K562 (cell line): ENCODE data around the gene PRTFDC1. TPM values are rescaled to one million over a fixed set of nuclear protein-coding genes. Genes with fewer than 3 reads are reported as not detected.

Experiments
- ATF7 ChIP-seq: fragments of 450-650 bp; IDR thresholded peaks from 2 replicates; pipeline ENCODE4 v1.7.1; 2014; ENCODE audit warnings: mild to moderate bottlenecking, moderate library complexity
- DLX4 ChIP-seq: fragments of 250-450 bp; sonication (Bioruptor Pico); IDR thresholded peaks from 2 replicates; pipeline ENCODE4 v1.6.1; 2021; ENCODE audit warnings: mild to moderate bottlenecking
- E2F6 ChIP-seq, 2 experiments: IDR thresholded peaks; 2 replicates each; pipeline ENCODE4 v1.6.1; 2011; ENCODE audit warnings: borderline replicate concordance in 1 of 2, control low read depth in 1 of 2, low read depth in 1 of 2, low read length in 1 of 2, mild to moderate bottlenecking in 1 of 2, mixed read lengths in 1 of 2, moderate library complexity in 1 of 2; ENCODE audit not compliant: insufficient read depth in 1 of 2, insufficient read length in 1 of 2, poor library complexity in 1 of 2, severe bottlenecking in 1 of 2; ENCODE audit errors: extremely low read depth in 1 of 2
- GTF2E2 ChIP-seq: fragments of 200-800 bp; sonication (Bioruptor generic); IDR thresholded peaks from 2 replicates; pipeline ENCODE4 v1.6.1; 2016; ENCODE audit warnings: missing genetic modification characterization, missing compliant biosample characterization
- MAX ChIP-seq: sonication (generic); formaldehyde crosslinking; IDR thresholded peaks from 2 replicates; pipeline ENCODE4 v1.9.0; 2022; ENCODE audit warnings: mild to moderate bottlenecking, missing genetic modification reagents
- NR2C2 ChIP-seq, 2 experiments: fragments of 200-800 bp in 1 of 2; sonication (Bioruptor generic) in 1 of 2; sonication (generic) in 1 of 2; formaldehyde crosslinking in 1 of 2; IDR thresholded peaks; 2 replicates each; pipeline versions ENCODE4 v1.6.1 to v1.8.0; 2016 to 2022; ENCODE audit warnings: mild to moderate bottlenecking in 1 of 2, missing compliant biosample characterization in 1 of 2, missing genetic modification characterization in 1 of 2, missing genetic modification reagents in 1 of 2
- POLR2A ChIP-seq: fragments of 450-650 bp; conservative IDR thresholded peaks from 2 replicates; pipeline ENCODE4 v1.6.1; 2016
- POLR2H ChIP-seq: IDR thresholded peaks from 2 replicates; pipeline ENCODE4 v1.6.1; 2016; ENCODE audit warnings: missing genetic modification characterization, low read depth, mild to moderate bottlenecking, control low read depth, missing compliant biosample characterization, moderate library complexity
- PRPF4 ChIP-seq: fragments of 200-400 bp; formaldehyde crosslinking; IDR thresholded peaks from one replicate; pipeline ENCODE4 v1.6.1; 2017; ENCODE audit warnings: low read length, low read depth, mild to moderate bottlenecking; ENCODE audit not compliant: insufficient read depth, poor library complexity, severe bottlenecking
- SLC30A9 ChIP-seq: fragments of 250-450 bp; sonication (Bioruptor Pico); IDR thresholded peaks from 2 replicates; pipeline ENCODE4 v1.8.0; 2022; ENCODE audit warnings: mild to moderate bottlenecking, moderate library complexity
- ZBTB40 ChIP-seq, 2 experiments: fragments of 450-650 bp in 1 of 2; sonication (generic) in 1 of 2; formaldehyde crosslinking in 1 of 2; IDR thresholded peaks; 2 replicates each; pipeline versions ENCODE4 v1.7.1 to v1.9.0; 2016 to 2022; ENCODE audit warnings: inconsistent platforms in 1 of 2, mild to moderate bottlenecking in 1 of 2, missing genetic modification reagents in 1 of 2
- ZNF134 ChIP-seq: fragments of 250-450 bp; sonication (Bioruptor Pico); conservative IDR thresholded peaks from 2 replicates; pipeline ENCODE4 v1.4.0; 2020
- ZNF23 ChIP-seq: fragments of 250-450 bp; sonication (Bioruptor Pico); IDR thresholded peaks from 2 replicates; pipeline ENCODE4 v1.4.0; 2020; ENCODE audit warnings: mild to moderate bottlenecking
- ZNF511 ChIP-seq: sonication (generic); formaldehyde crosslinking; IDR thresholded peaks from 2 replicates; pipeline ENCODE4 v1.8.0; 2022; ENCODE audit warnings: mild to moderate bottlenecking, missing genetic modification reagents
- ZNF75A ChIP-seq: fragments of 450-650 bp; formaldehyde crosslinking; IDR thresholded peaks from 2 replicates; pipeline ENCODE4 v1.4.0; 2020; ENCODE audit warnings: mild to moderate bottlenecking
- polyA plus RNA-seq, 8 experiments: library from polyadenylated mRNA; depleted of rRNA in 4 of 8; stranded (reverse) in 5 of 8; unstranded in 3 of 8; fragments of >200 nt; fragmentation: Nextera tagmentation in 2 of 8; fragmentation: Illumina TruSeq in 1 of 8; extraction: Ambion mirVana in 2 of 8; extraction: Trizol in 1 of 8; gene quantifications; 2 replicates each; pipeline versions ENCODE4 v1.2.1 to v1.2.3, GENCODE V29; 2011 to 2014; ENCODE audit warnings: inconsistent platforms in 1 of 8, missing spikeins in 1 of 8
- total RNA-seq, 7 experiments: library from RNA; depleted of rRNA in 6 of 7; stranded (reverse); fragments of >200 nt in 6 of 7; fragmentation: Illumina TruSeq in 2 of 7; extraction: Trizol in 2 of 7; gene quantifications; 2 replicates each; pipeline versions ENCODE4 v1.2.1 to v1.2.3, GENCODE V29; 2011 to 2021; ENCODE audit warnings: low replicate concordance in 1 of 7

PRTFDC1 gene
- total and polyA plus RNA-seq, 9 of the 15 experiments (the other 6 are each of a cell fraction or from before 2014, with no cell fraction given), result 7.0 to 27.6 (median 10.0) TPM

- TF ChIP-seq ZBTB40 (IDR thresholded peaks at IDR 0.05), result peak; percentile 17; the same call in 1 of the 2 replicates
- no peak for TF ChIP-seq ZBTB40 (CRISPR knock-in tag; IDR thresholded peaks at IDR 0.05)
- peak; percentile 86 to 93 for TF ChIP-seq E2F6 (IDR thresholded peaks at IDR 0.05; ENCODE audit: borderline replicate concordance in 1 of 2, extremely low read depth in 1 of 2, insufficient read depth in 1 of 2, insufficient read length in 1 of 2, low read depth in 1 of 2, low read length in 1 of 2, poor library complexity in 1 of 2, severe bottlenecking in 1 of 2)
- 0 out of 2 replicates have a peak, but pooled peaks have one; percentile 51 for TF ChIP-seq POLR2H (tag)
- TF ChIP-seq DLX4 (CRISPR knock-in tag), result no peak
- TF ChIP-seq NR2C2 (CRISPR knock-in tag; IDR thresholded peaks at IDR 0.05), result no peak
- TF ChIP-seq NR2C2 (tag; IDR thresholded peaks at IDR 0.05), result peak; percentile 84
- TF ChIP-seq ZNF511 (CRISPR knock-in tag), result 0 out of 2 replicates have a peak, but pooled peaks have one; percentile 25
- peak; percentile 65 for TF ChIP-seq GTF2E2 (tag)
- TF ChIP-seq SLC30A9 (CRISPR knock-in tag), result no peak
- no peak for TF ChIP-seq ZNF23 (CRISPR knock-in tag)
- no peak for TF ChIP-seq ZNF75A (CRISPR knock-in tag)
- TF ChIP-seq ZNF134 (CRISPR knock-in tag), result no peak
- peak; percentile 43 for TF ChIP-seq PRPF4
- no peak for TF ChIP-seq ATF7
- peak; percentile 58 for TF ChIP-seq POLR2A
- TF ChIP-seq MAX (CRISPR knock-in tag), result 0 out of 2 replicates have a peak, but pooled peaks have one; percentile 41
Measured at GRCh38 chr10:24952143-24952706, at the start of gene PRTFDC1 (continued).
